Lung (tissue), 12 donors: ENCODE measurements around the gene EVI2B. TPM values are rescaled to one million over a fixed set of nuclear protein-coding genes. Genes with fewer than 3 reads are reported as not detected.

Experiments used
- ATAC-seq: fragments of 200-7000 bp; cut with Tn5 transposase; one replicate; pipeline ENCODE4 v1.9.1; 2020; ENCODE audit warnings: moderate number of reproducible peaks; ENCODE audit not compliant: insufficient read depth, low FRiP score
- DNase-seq, 3 donors: peaks; one replicate each; pipeline ENCODE4 v3.0.0-alpha.2; 2013 to 2017
- H3K27ac ChIP-seq, 2 donors: one replicate each; pipeline ENCODE4 v1.5.1; 2013; ENCODE audit warnings: mild to moderate bottlenecking in 2 of 2, moderate library complexity in 2 of 2, control low read depth in 1 of 2, inconsistent platforms in 1 of 2, low read depth in 1 of 2, low read length in 1 of 2
- H3K27me3 ChIP-seq, 3 donors: one replicate each; pipeline ENCODE4 v1.5.1; 2013; ENCODE audit warnings: low read length in 2 of 3; ENCODE audit not compliant: control insufficient read depth in 3 of 3, insufficient read depth in 3 of 3
- H3K36me3 ChIP-seq, 4 donors: one replicate each; pipeline ENCODE4 v1.5.1; 2013; ENCODE audit warnings: low read length in 4 of 4, mild to moderate bottlenecking in 1 of 4, moderate library complexity in 1 of 4; ENCODE audit not compliant: control insufficient read depth in 4 of 4, insufficient read depth in 4 of 4
- H3K4me1 ChIP-seq, 5 donors: one replicate each; pipeline ENCODE4 v1.5.1; 2013; ENCODE audit warnings: low read length in 5 of 5, mild to moderate bottlenecking in 2 of 5, moderate library complexity in 1 of 5; ENCODE audit not compliant: control insufficient read depth in 5 of 5, insufficient read depth in 5 of 5
- H3K4me3 ChIP-seq: one replicate; pipeline ENCODE4 v1.5.1; 2013; ENCODE audit warnings: mild to moderate bottlenecking, control low read depth, moderate library complexity
- H3K9ac ChIP-seq, 2 donors: one replicate each; pipeline ENCODE4 v1.5.1; 2013; ENCODE audit warnings: low read length in 2 of 2, control low read depth in 1 of 2; ENCODE audit not compliant: insufficient read depth in 1 of 2
- H3K9me3 ChIP-seq, 4 donors: one replicate each; pipeline ENCODE4 v1.5.1; 2013; ENCODE audit warnings: low read length in 3 of 4, mild to moderate bottlenecking in 1 of 4, moderate library complexity in 1 of 4; ENCODE audit not compliant: control insufficient read depth in 4 of 4, insufficient read depth in 3 of 4
- CTCF ChIP-seq: IDR thresholded peaks from 2 replicates; pipeline ENCODE4 v1.5.1; 2012; ENCODE audit warnings: mild to moderate bottlenecking; ENCODE audit errors: control extremely low read depth, extremely low read depth
- WGBS, 2 donors: extraction: QIAGEN DNeasy Blood & Tissue Kit; methylation state at CpG; one replicate each; pipeline ENCODE4 v1.1.7; 2013; 5-methylcytosine and 5-hydroxymethylcytosine counted together
- polyA plus RNA-seq, 2 donors: library from polyadenylated mRNA; stranded (reverse); fragments of 200-250 nt; gene quantifications; one replicate each; pipeline ENCODE4 v1.2.1, GENCODE V29; 2013
- total RNA-seq, 2 donors: library from RNA; depleted of rRNA in 1 of 2; stranded (reverse); fragments of >200 nt in 1 of 2; gene quantifications; one replicate each; pipeline ENCODE4 v1.2.1, GENCODE V29; 2014 to 2021
- donor health status: control.
- donor health status: control.
- donor health status: Bipolar disorder and iron deficiency.
- donor health status: healthy.
- donor health status: DM: yes; HTN: yes; CAD: no.

The EVI2B gene
- total and polyA plus RNA-seq, 4 donors, result 8.1 to 86.9 (median 27.9) TPM

- H3K9ac ChIP-seq, result no peak overlapping the region
- no peak overlapping the region for H3K4me3 ChIP-seq
- H3K9me3 ChIP-seq, result no peaks in the 10 kb centered on the region
- no peaks in the 10 kb centered on the region for H3K27me3 ChIP-seq
- H3K27ac ChIP-seq, result no peak overlapping the region
- peaks cover 2 to 8% (median 2%) of the 10 kb centered on the region in 4 donors for H3K36me3 ChIP-seq
- ATAC-seq (no peak), DNase-seq (no peak)
- 73 to 81% methylated on average over 3 of the region's 3 CpGs for WGBS, 2 donors
- peaks cover 0 to 3% (median 0%) of the 10 kb centered on the region in 5 donors for H3K4me1 ChIP-seq
- TF ChIP-seq CTCF, result no peak
These were observed 18.9 kb downstream of the EVI2B start for GRCh38 chr17:31294820-31295488.

- Histone ChIP-seq H3K27me3 (no peaks in the 10 kb centered on the region), H3K36me3 (peaks cover 2 to 8% (median 2%) of the 10 kb centered on the region in 4 donors), H3K27ac (no peak overlapping the region), H3K9me3 (no peaks in the 10 kb centered on the region), H3K4me1 (peaks cover 0 to 3% (median 0%) of the 10 kb centered on the region in 5 donors), H3K9ac (no peak overlapping the region), H3K4me3 (no peak overlapping the region)
- ATAC-seq, result no peak
- TF ChIP-seq CTCF, result no peak
- no peak for DNase-seq
- 94 to 96% methylated on average over 3 of the region's 3 CpGs for WGBS, 2 donors
These were observed 19.6 kb downstream of the EVI2B start for GRCh38 chr17:31294231-31294630.

GRCh38 chr17:31293581-31293980 lies 20.3 kb downstream of the EVI2B start:
- Histone ChIP-seq H3K4me3 (no peak overlapping the region), H3K27me3 (no peaks in the 10 kb centered on the region), H3K36me3 (peaks cover 2 to 8% (median 2%) of the 10 kb centered on the region in 4 donors), H3K9me3 (no peaks in the 10 kb centered on the region), H3K4me1 (peaks cover 0 to 3% (median 0%) of the 10 kb centered on the region in 5 donors), H3K27ac (no peak overlapping the region), H3K9ac (no peak overlapping the region)
- 94 to 98% methylated on average over 2 of the region's 2 CpGs for WGBS, 2 donors
- ATAC-seq (no peak), DNase-seq (no peak)
- TF ChIP-seq CTCF, result no peak

- Histone ChIP-seq H3K9ac (no peak overlapping the region), H3K27ac (no peak overlapping the region), H3K27me3 (no peaks in the 10 kb centered on the region), H3K36me3 (peaks cover 2 to 11% (median 3%) of the 10 kb centered on the region in 4 donors), H3K4me3 (no peak overlapping the region), H3K9me3 (no peaks in the 10 kb centered on the region), H3K4me1 (peaks cover 0 to 3% (median 0%) of the 10 kb centered on the region in 5 donors)
- no peak for TF ChIP-seq CTCF
- ATAC-seq (no peak), DNase-seq (no peak)
These were observed 22.0 kb downstream of the EVI2B start for GRCh38 chr17:31291820-31292219.
